Psoas muscle (tissue), 8 donors: ENCODE results near the gene ADAT3. TPM values are rescaled to one million over a fixed set of nuclear protein-coding genes. Genes with fewer than 3 reads are reported as not detected.

Experiments
- ATAC-seq, 4 donors: fragments of 200-7000 bp; cut with Tn5 transposase; one replicate each; pipeline ENCODE4 v1.9.1; 2020; ENCODE audit warnings: moderate library complexity in 3 of 4, mild to moderate bottlenecking in 2 of 4
- DNase-seq, 2 donors: peaks; one replicate each; pipeline ENCODE4 v3.0.0-alpha.2; 2020
- H3K27ac ChIP-seq: fragments of 200-600 bp; one replicate; pipeline ENCODE4 v1.8.0; 2022
- H3K27me3 ChIP-seq, 3 donors: fragments of 200-600 bp in 1 of 3; one replicate each; pipeline versions ENCODE4 v1.6.1 to v1.8.0; 2013 to 2022; ENCODE audit warnings: low read length in 2 of 3, mild to moderate bottlenecking in 2 of 3, moderate library complexity in 1 of 3; ENCODE audit not compliant: insufficient read depth in 3 of 3
- H3K36me3 ChIP-seq, 2 donors: fragments of 200-600 bp in 1 of 2; one replicate each; pipeline versions ENCODE4 v1.6.1 to v1.8.0; 2013 to 2022; ENCODE audit warnings: low read depth in 1 of 2, mild to moderate bottlenecking in 1 of 2, moderate library complexity in 1 of 2; ENCODE audit not compliant: insufficient read depth in 1 of 2
- H3K4me1 ChIP-seq: fragments of 200-600 bp; one replicate; pipeline ENCODE4 v1.8.0; 2022
- H3K4me3 ChIP-seq: fragments of 200-600 bp; one replicate; pipeline ENCODE4 v1.8.0; 2022; ENCODE audit warnings: mild to moderate bottlenecking
- H3K9me3 ChIP-seq: fragments of 200-600 bp; one replicate; pipeline ENCODE4 v1.8.0; 2022
- WGBS, 3 donors: extraction: QIAGEN DNeasy Blood & Tissue Kit; methylation state at CpG; one replicate each; pipeline versions ENCODE4 v1.1.6 to v1.1.7; 2013; 5-methylcytosine and 5-hydroxymethylcytosine counted together
- intact Hi-C, 2 donors: fragments of 100-400 bp; cut with DNase I; formaldehyde crosslinking; loops; one replicate each; pipeline versions ENCODE4 v1.11.0 to v1.14.2; 2022
- polyA plus RNA-seq, 3 donors: library from polyadenylated mRNA; stranded (reverse); fragments of 200-250 nt; gene quantifications; one replicate each; pipeline ENCODE4 v1.2.3, GENCODE V29; 2013
- total RNA-seq, 4 donors: library from RNA; stranded (reverse); fragmentation: NEBNext Ultra II Directional in 2 of 4; extraction: Animal tissue kit (Norgen Biotek cat#: 25700) in 2 of 4; gene quantifications; one replicate each; pipeline versions ENCODE4 v1.2.1 to v1.2.4, GENCODE V29; 2021 to 2023
- TF ChIP-seq, protein P1 (sequence below): fragments of 200-600 bp; IDR thresholded peaks from one replicate; pipeline ENCODE4 v1.8.0; 2022; ENCODE audit warnings: antibody characterized with exemption
- donor health status: healthy with polysubstance abuse.
- donor health status: DM: no; HTN: no; CAD: no; lungs with moderate emphysema.
- donor health status: Bipolar disorder and iron deficiency.
- donor health status: healthy.
- donor health status: DM: yes; HTN: yes; CAD: no.
- donor health status: DM: no; HTN: no; CAD: no.
- donor health status: DM: no; HTN: no; CAD: no.
- donor health status: DM: yes; HTN: yes; CAD: no.

Gene ADAT3
- total and polyA plus RNA-seq, 7 donors, result 1.4 to 7.2 (median 2.2) TPM

DNA sequence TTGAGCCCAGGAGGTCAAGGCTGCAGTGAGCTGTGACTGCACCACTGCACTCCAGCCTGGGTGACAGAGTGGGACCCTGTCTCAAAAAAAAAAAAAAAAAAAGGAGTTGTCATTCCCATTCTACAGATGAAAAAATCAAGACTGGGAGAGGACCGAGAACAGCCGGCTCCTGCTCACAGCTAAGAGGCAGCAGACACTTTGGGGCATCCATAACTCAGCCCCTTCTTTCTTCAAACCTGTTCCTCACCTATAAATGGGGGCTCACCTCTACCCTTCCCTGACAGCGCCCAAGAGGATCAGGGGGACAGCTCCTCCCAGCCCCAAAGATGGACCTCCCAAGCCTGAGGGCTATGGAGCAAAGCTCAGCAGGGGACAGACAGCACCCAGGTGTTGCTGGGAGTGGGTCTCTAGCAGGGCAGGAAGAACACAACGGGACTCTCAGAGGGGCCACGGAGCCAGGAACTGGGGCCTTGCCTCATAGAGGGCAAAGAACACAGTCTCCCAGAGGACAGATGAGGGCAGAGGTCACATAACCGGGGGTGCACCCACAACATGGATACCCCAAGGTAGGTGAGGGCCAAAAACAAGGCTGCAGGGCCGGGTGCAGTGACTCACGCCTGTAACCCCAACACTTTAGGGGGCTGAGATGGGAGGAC, 38.4 kb upstream of the ADAT3 start:
- Histone ChIP-seq H3K27ac (no peak overlapping the region), H3K9me3 (no peaks in the 10 kb centered on the region), H3K27me3 (no peaks in the 10 kb centered on the region), H3K4me3 (no peak overlapping the region), H3K4me1 (peaks cover 6% of the 10 kb centered on the region), H3K36me3 (peaks cover 0 to 12% of the 10 kb centered on the region in 2 donors)
- DNase-seq (no peak), ATAC-seq (no peak)
- 80 to 86% (median 84%) methylated on average over 8 of the region's 8 CpGs for WGBS, 3 donors
- TF ChIP-seq, protein P1, sequence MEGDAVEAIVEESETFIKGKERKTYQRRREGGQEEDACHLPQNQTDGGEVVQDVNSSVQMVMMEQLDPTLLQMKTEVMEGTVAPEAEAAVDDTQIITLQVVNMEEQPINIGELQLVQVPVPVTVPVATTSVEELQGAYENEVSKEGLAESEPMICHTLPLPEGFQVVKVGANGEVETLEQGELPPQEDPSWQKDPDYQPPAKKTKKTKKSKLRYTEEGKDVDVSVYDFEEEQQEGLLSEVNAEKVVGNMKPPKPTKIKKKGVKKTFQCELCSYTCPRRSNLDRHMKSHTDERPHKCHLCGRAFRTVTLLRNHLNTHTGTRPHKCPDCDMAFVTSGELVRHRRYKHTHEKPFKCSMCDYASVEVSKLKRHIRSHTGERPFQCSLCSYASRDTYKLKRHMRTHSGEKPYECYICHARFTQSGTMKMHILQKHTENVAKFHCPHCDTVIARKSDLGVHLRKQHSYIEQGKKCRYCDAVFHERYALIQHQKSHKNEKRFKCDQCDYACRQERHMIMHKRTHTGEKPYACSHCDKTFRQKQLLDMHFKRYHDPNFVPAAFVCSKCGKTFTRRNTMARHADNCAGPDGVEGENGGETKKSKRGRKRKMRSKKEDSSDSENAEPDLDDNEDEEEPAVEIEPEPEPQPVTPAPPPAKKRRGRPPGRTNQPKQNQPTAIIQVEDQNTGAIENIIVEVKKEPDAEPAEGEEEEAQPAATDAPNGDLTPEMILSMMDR, result no peak
- intact Hi-C loops, result no loop called here

DNA sequence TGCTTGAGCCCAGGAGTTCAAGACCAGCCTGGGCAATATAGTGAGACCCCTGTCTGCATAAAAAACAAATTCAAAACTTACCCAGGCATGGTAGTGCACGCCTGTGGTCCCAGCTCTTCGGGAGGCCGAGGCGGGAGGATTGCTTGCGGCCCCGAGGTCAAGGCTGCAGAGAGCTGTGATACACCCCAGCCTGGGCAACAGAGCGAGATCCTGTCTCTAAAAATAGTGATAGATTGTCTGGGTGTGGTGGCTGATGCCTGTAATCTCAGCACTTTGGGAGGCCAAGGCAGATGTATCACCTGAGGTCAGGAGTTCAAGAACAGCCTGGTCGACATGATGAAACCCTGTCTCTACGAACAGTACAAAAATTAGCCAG, 37.9 kb upstream of the ADAT3 start:
- H3K4me1 ChIP-seq, result peaks cover 4% of the 10 kb centered on the region
- intact Hi-C loops, result no loop called here
- no peak overlapping the region for H3K4me3 ChIP-seq
- WGBS, 3 donors, result 89 to 91% (median 90%) methylated on average over 9 of the region's 9 CpGs
- TF ChIP-seq, protein P1, result no peak
- ATAC-seq, result no peak
- H3K36me3 ChIP-seq, result peaks cover 0 to 13% of the 10 kb centered on the region in 2 donors
- no peak for DNase-seq
- no peaks in the 10 kb centered on the region for H3K27me3 ChIP-seq
- H3K27ac ChIP-seq, result no peak overlapping the region
- H3K9me3 ChIP-seq, result no peaks in the 10 kb centered on the region

DNA sequence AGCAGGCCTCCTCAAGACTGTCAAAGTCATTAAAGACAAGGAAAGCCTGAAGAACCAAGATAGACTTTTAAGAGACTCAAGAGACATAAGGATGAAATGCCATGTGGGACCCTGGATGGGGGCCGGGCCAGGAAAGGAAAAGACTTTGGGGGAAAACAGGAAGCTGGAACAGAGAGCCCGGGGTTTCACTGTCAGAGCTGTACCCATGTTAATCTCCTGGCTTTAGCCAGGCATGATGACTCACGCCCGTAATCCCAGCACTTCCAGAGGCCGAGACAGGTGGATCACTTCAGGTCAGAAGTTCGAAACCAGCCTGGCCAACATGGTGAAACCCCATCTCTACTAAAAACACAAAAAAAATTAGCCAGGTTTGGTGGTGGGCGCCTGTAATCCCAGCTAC, 36.2 kb upstream of the ADAT3 start:
- TF ChIP-seq, protein P1, result no peak
- Histone ChIP-seq H3K4me3 (no peak overlapping the region), H3K36me3 (peaks cover 0 to 13% of the 10 kb centered on the region in 2 donors), H3K27ac (no peak overlapping the region), H3K27me3 (no peaks in the 10 kb centered on the region), H3K4me1 (peaks cover 19% of the 10 kb centered on the region), H3K9me3 (no peaks in the 10 kb centered on the region)
- no peak for ATAC-seq
- no peak for DNase-seq
- intact Hi-C loops, result no loop called here
- WGBS, 3 donors, result 63 to 66% (median 64%) methylated on average over 7 of the region's 7 CpGs

DNA sequence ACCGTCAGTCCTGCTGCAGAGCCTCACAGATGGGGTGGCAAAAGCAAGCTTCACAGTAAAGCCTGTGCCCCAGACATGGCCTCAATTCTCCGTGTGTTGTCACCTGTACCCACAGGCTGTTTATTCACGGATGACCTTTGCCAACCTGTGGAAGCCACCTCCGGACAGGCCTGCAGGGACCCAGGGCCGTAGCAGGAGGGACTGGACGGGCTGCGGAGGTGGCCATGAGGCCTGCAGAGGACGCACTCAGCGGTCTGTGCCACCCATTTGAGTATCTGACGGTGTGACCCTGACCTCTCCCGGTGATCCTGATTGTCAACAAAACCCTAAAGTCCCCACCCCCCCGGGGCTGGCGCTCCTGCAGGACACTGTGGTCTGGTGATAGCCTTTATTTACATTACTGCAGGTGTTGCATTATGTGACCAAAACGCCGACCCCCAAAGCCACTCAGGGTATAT, 34.0 kb upstream of the ADAT3 start:
- 85 to 91% (median 86%) methylated on average over 15 of the region's 15 CpGs for WGBS, 3 donors
- H3K9me3 ChIP-seq, result no peaks in the 10 kb centered on the region
- ATAC-seq (no peak), DNase-seq (no peak)
- H3K27ac ChIP-seq, result no peak overlapping the region
- peaks cover 0 to 13% of the 10 kb centered on the region in 2 donors for H3K36me3 ChIP-seq
- intact Hi-C loops, result no loop called here
- H3K4me1 ChIP-seq, result peaks cover 31% of the 10 kb centered on the region
- H3K27me3 ChIP-seq, result no peaks in the 10 kb centered on the region
- TF ChIP-seq, protein P1, result no peak
- no peak overlapping the region for H3K4me3 ChIP-seq

DNA sequence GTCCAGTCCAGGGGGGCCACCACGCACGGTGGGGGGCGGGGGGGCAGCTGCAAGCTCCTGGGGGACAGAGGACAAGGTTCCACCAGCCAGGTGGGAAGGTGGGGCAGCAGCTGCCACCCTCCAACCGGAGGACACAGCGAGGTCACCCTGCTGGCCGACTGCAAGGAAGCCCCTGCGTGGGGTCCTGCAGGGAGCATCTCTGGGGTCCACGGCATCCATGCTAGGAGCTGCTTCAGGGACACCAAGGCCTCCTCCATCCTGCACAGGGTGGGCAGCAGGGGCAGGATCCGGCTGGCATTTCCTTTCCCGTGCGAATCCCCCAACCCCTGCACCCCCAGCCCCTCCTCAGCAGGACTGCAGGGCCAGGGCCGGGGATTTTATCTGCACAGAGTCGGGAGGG, 33.6 kb upstream of the ADAT3 start:
- intact Hi-C loops, result no loop called here
- TF ChIP-seq, protein P1, result no peak
- DNase-seq (no peak), ATAC-seq (no peak)
- Histone ChIP-seq H3K36me3 (peaks cover 0 to 13% of the 10 kb centered on the region in 2 donors), H3K27ac (no peak overlapping the region), H3K4me3 (no peak overlapping the region), H3K9me3 (no peaks in the 10 kb centered on the region), H3K4me1 (peaks cover 36% of the 10 kb centered on the region), H3K27me3 (no peaks in the 10 kb centered on the region)
- WGBS, 3 donors, result 83 to 86% (median 85%) methylated on average over 12 to 13 of the region's 13 CpGs
